Transverse colon (tissue), 3 donors: ENCODE results near the gene L3MBTL4.

Experiments used
- POLR2A ChIP-seq: fragments of 450-650 bp; IDR thresholded peaks from one replicate; pipeline ENCODE4 v1.6.1; 2016; ENCODE audit warnings: antibody characterized with exemption, mild to moderate bottlenecking, moderate library complexity
- TF ChIP-seq, protein P1 (sequence below), 5 experiments: fragments of 200-600 bp in 3 of 5; fragments of 450-650 bp in 2 of 5; sonication (generic) in 3 of 5; IDR thresholded peaks; 1 replicate in 2 of 5; 2 replicates in 3 of 5; pipeline ENCODE4 v1.5.1; 2016 to 2017; ENCODE audit warnings: antibody characterized with exemption in 5 of 5, inconsistent platforms in 3 of 5, mild to moderate bottlenecking in 2 of 5, moderate library complexity in 1 of 5

DNA sequence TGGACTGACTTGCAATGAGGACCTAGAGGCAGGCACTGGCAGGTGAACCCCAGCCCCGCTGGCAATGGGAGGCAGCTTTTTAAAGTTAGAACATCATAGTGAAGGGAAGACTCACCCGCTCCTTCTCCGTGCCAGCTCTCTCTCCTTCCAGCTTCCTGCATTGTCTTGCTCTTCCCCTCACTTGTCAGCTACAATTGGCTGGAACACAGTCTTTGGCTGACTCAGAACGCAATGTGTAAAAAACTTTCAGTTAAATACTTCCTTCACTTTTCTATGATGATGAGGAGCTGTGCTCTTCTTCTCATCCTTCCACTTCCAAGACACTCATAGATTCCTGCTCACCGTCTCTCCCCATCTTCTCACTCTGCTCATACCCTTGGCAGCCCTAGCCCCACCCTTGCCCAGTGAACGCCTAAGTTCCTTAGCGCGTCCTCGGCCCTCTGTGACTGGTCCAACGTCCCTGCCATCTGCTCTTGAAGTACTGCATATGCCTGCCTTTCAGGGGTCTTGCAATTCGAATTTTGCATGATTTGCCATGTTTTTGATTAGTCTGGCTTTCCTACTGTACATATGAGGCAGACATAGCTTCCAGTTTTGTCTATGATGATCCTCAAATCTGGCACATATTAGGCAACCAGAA lies 401.4 kb downstream of the L3MBTL4 start:
- TF ChIP-seq, protein P1, sequence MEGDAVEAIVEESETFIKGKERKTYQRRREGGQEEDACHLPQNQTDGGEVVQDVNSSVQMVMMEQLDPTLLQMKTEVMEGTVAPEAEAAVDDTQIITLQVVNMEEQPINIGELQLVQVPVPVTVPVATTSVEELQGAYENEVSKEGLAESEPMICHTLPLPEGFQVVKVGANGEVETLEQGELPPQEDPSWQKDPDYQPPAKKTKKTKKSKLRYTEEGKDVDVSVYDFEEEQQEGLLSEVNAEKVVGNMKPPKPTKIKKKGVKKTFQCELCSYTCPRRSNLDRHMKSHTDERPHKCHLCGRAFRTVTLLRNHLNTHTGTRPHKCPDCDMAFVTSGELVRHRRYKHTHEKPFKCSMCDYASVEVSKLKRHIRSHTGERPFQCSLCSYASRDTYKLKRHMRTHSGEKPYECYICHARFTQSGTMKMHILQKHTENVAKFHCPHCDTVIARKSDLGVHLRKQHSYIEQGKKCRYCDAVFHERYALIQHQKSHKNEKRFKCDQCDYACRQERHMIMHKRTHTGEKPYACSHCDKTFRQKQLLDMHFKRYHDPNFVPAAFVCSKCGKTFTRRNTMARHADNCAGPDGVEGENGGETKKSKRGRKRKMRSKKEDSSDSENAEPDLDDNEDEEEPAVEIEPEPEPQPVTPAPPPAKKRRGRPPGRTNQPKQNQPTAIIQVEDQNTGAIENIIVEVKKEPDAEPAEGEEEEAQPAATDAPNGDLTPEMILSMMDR (IDR thresholded peaks at IDR 0.05) = no peak
- TF ChIP-seq POLR2A = no peak
